Esophagus muscularis mucosa (tissue), 4 donors: ENCODE results near the gene NXNL2. TPM values are rescaled to one million over a fixed set of nuclear protein-coding genes. Genes with fewer than 3 reads are reported as not detected.

Experiments
- DNase-seq: peaks from one replicate; pipeline ENCODE4 v3.0.0-alpha.2; 2017; ENCODE audit errors: extremely low spot score
- H3K27ac ChIP-seq, 4 donors: fragments of 200-600 bp; sonication (generic); replicated peaks in 1 of 4; 1 replicate in 3 of 4; 2 replicates in 1 of 4; pipeline ENCODE4 v1.5.1; 2016 to 2019; ENCODE audit warnings: mild to moderate bottlenecking in 1 of 4
- H3K27me3 ChIP-seq, 4 donors: fragments of 200-600 bp; sonication (generic); one replicate each; pipeline versions ENCODE4 v1.5.1 to v1.6.0; 2016 to 2019
- H3K36me3 ChIP-seq, 4 donors: fragments of 200-600 bp; sonication (generic); one replicate each; pipeline ENCODE4 v1.5.1; 2016 to 2019
- H3K4me1 ChIP-seq, 4 donors: fragments of 200-600 bp; sonication (generic); one replicate each; pipeline ENCODE4 v1.5.1; 2016 to 2019
- H3K4me3 ChIP-seq, 4 donors: fragments of 200-600 bp; sonication (generic); 1 replicate in 2 of 4; 2 replicates in 2 of 4; pipeline ENCODE4 v1.5.1; 2016 to 2019; ENCODE audit warnings: mild to moderate bottlenecking in 4 of 4, moderate library complexity in 1 of 4
- H3K9me3 ChIP-seq, 4 donors: fragments of 200-600 bp; sonication (generic); 1 replicate in 3 of 4; 2 replicates in 1 of 4; pipeline ENCODE4 v1.5.1; 2016 to 2019
- EP300 ChIP-seq: sonication (generic); formaldehyde crosslinking; IDR thresholded peaks from one replicate; pipeline ENCODE4 v1.6.1; 2017; ENCODE audit warnings: antibody characterized with exemption
- POLR2A ChIP-seq: fragments of 450-650 bp; IDR thresholded peaks from one replicate; pipeline ENCODE4 v1.6.1; 2017; ENCODE audit warnings: antibody characterized with exemption, moderate library complexity, mild to moderate bottlenecking, low read depth
- POLR2AphosphoS5 ChIP-seq, 2 donors: sonication (generic); formaldehyde crosslinking; IDR thresholded peaks; one replicate each; pipeline ENCODE4 v1.6.1; 2017; ENCODE audit warnings: antibody characterized with exemption in 2 of 2
- WGBS: methylation state at CpG from one replicate; pipeline ENCODE4 v1.1.5; 2018; 5-methylcytosine and 5-hydroxymethylcytosine counted together
- intact Hi-C: fragments of 100-400 bp; cut with DNase I; formaldehyde crosslinking; loops from one replicate; pipeline ENCODE4 v1.15.1; 2023
- total RNA-seq, 4 donors: library from RNA; depleted of rRNA; stranded (reverse); fragments of >200 nt; gene quantifications; one replicate each; pipeline versions ENCODE4 v1.1.0 to v1.2.1, GENCODE V29; 2016
- TF ChIP-seq, protein P1 (sequence below), 3 experiments: fragments of 200-600 bp in 2 of 3; fragments of 450-650 bp in 1 of 3; sonication (generic) in 2 of 3; IDR thresholded peaks; one replicate each; pipeline ENCODE4 v1.5.1; 2017 to 2019; ENCODE audit warnings: antibody characterized with exemption in 3 of 3, mild to moderate bottlenecking in 2 of 3, moderate library complexity in 1 of 3

NXNL2 gene
- total RNA-seq, 4 donors from 2014 or later, result 0.83 to 4.5 (median 1.3) TPM

DNA sequence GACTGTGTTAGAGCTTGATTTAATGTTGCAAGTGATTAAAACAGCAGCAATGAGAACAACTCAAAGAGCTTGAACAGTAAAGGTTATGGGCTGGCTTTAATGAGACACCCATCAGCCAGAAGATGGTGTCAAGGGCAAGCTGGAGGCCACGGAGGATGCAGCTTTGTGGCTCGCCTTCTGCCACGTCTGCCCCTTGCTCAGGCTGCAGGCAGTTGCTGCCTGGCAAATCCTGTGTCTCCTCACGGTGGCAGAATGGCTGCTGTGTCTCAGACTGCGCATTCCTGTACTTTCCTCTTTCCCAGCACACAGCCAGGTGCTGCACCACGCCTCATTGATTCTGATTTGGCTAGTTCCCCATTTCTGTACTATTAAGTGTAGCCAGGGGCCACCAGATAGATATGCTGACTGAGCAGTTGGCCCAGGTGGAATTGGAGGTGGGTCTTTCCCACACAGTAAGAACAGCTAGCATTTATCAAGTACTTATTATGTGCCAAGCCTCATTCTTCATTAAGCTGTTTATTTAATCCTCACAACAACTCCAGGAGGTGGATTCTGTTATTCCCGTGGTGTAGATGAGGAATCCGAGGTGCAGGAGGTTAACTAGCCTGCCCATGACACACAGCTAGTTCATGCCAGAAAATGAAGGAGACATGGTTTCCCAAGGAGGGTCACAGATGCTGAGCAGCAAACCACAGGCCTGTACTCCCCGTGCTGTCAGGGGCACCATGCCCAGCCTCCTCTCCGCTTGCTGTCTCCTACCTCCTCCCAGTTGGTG, 3.5 kb downstream of the NXNL2 start:
- Histone ChIP-seq H3K9me3 (no peaks in the 10 kb centered on the region), H3K36me3 (no peaks in the 10 kb centered on the region), H3K27ac (peak overlapping the region in 1 of 4 donors; percentile 89), H3K27me3 (peaks cover 0 to 4% (median 0%) of the 10 kb centered on the region in 4 donors), H3K4me3 (no peak overlapping the region), H3K4me1 (peaks cover 11 to 46% (median 27%) of the 10 kb centered on the region in 4 donors)
- TF ChIP-seq POLR2A (no peak), POLR2AphosphoS5 (IDR thresholded peaks at IDR 0.05) (no peak), EP300 (no peak)
- TF ChIP-seq, protein P1, sequence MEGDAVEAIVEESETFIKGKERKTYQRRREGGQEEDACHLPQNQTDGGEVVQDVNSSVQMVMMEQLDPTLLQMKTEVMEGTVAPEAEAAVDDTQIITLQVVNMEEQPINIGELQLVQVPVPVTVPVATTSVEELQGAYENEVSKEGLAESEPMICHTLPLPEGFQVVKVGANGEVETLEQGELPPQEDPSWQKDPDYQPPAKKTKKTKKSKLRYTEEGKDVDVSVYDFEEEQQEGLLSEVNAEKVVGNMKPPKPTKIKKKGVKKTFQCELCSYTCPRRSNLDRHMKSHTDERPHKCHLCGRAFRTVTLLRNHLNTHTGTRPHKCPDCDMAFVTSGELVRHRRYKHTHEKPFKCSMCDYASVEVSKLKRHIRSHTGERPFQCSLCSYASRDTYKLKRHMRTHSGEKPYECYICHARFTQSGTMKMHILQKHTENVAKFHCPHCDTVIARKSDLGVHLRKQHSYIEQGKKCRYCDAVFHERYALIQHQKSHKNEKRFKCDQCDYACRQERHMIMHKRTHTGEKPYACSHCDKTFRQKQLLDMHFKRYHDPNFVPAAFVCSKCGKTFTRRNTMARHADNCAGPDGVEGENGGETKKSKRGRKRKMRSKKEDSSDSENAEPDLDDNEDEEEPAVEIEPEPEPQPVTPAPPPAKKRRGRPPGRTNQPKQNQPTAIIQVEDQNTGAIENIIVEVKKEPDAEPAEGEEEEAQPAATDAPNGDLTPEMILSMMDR (IDR thresholded peaks at IDR 0.05), result no peak
- intact Hi-C loops, result no loop called here
- no peak for DNase-seq
- WGBS, result 91% methylated on average over 8 of the region's 10 CpGs

DNA sequence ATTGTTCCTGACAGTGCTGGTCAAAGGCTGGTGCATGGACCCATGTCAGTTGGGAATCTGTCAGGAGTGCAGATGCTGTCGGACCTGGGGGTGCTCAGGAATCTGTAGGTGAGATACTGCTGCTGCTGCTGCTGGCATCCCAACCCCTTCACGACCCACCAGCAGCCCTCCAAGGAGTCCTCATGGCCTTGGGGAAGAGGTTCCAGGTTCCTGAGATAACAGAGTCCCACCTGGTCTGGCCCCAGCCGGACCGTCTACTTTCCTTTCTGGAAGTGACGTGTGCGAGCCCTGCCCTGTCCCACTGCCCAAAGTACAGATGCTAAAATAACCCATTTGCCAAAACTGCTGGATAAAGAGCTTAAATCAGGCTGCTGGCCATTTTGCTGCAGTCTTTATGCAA, 4.3 kb downstream of the NXNL2 start:
- Histone ChIP-seq H3K27ac (no peak overlapping the region), H3K36me3 (no peaks in the 10 kb centered on the region), H3K27me3 (no peaks in the 10 kb centered on the region), H3K4me3 (no peak overlapping the region), H3K9me3 (no peaks in the 10 kb centered on the region), H3K4me1 (peaks cover 11 to 39% (median 20%) of the 10 kb centered on the region in 4 donors)
- TF ChIP-seq, protein P1 (IDR thresholded peaks at IDR 0.05), result no peak
- no peak for TF ChIP-seq POLR2AphosphoS5 (IDR thresholded peaks at IDR 0.05)
- no peak for TF ChIP-seq EP300
- TF ChIP-seq POLR2A, result no peak
- DNase-seq, result no peak
- WGBS, result 85% methylated on average over 6 of the region's 6 CpGs
- intact Hi-C loops, result no loop called here

DNA sequence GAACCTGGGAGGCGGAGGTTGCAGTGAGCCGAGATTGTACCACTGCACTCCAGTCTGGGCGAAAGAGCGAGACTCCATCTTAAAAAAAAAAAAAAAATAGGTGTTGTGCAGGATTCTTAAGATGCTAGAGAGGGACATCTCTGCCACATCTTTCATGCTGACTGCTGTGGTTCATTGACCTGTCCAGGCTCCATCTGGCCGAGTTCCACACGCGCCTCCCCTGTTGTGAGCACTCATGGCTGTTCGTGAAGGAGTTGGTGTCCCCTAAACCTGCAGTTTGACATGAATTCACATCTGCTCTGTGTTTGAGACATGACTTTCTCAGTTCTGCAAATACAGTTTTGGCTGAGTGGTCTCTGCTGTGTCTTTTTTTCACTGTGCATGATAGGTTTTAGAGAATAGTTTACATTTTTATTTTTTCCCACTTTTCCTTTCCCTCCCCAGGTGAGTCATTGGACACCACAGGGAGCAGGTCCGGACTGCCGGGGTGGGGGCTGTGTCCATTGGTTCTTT, 5.3 kb downstream of the NXNL2 start:
- TF ChIP-seq POLR2A, result no peak
- TF ChIP-seq, protein P1 (IDR thresholded peaks at IDR 0.05), result no peak
- TF ChIP-seq EP300, result no peak
- TF ChIP-seq POLR2AphosphoS5 (IDR thresholded peaks at IDR 0.05), result no peak
- intact Hi-C loops, result no loop called here
- WGBS, result 89% methylated on average over 9 of the region's 10 CpGs

DNA sequence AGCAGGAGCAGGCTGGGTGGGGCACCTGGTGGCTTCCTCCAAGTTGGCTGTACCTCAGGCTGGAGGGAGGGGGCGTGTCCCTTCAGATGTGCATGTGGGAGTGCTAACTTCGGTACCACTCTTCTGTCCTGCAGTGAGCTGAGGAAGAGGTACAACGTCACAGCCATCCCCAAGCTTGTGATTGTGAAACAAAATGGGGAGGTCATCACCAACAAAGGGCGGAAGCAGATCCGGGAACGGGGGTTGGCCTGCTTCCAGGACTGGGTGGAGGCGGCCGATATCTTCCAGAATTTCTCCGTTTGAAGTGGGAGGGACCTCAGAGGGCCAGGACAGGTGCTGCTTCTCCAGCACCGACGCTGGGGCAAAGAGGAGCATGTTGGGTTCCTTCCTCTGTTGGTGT, 9.3 kb downstream of the NXNL2 start:
- no peaks in the 10 kb centered on the region for H3K27me3 ChIP-seq
- H3K4me3 ChIP-seq, result no peak overlapping the region
- H3K36me3 ChIP-seq, result no peaks in the 10 kb centered on the region
- H3K4me1 ChIP-seq, result no peaks in the 10 kb centered on the region
- peaks cover 0 to 4% (median 0%) of the 10 kb centered on the region in 4 donors for H3K9me3 ChIP-seq
- DNase-seq, result no peak
- H3K27ac ChIP-seq, result no peak overlapping the region
- TF ChIP-seq EP300 (no peak), POLR2A (no peak), POLR2AphosphoS5 (IDR thresholded peaks at IDR 0.05) (no peak)
- TF ChIP-seq, protein P1 (IDR thresholded peaks at IDR 0.05), result no peak
- WGBS, result 64% methylated on average over 11 of the region's 11 CpGs
- intact Hi-C loops, result no loop called here

More for the DNA sequence above, 5.3 kb downstream of the NXNL2 start:
- Histone ChIP-seq H3K4me1 (peaks cover 7 to 28% (median 12%) of the 10 kb centered on the region in 4 donors), H3K27me3 (no peaks in the 10 kb centered on the region), H3K36me3 (no peaks in the 10 kb centered on the region), H3K9me3 (no peaks in the 10 kb centered on the region), H3K4me3 (no peak overlapping the region), H3K27ac (no peak overlapping the region)
- no peak for DNase-seq
